ENCODE measurements around the gene ONECUT1.

DNA sequence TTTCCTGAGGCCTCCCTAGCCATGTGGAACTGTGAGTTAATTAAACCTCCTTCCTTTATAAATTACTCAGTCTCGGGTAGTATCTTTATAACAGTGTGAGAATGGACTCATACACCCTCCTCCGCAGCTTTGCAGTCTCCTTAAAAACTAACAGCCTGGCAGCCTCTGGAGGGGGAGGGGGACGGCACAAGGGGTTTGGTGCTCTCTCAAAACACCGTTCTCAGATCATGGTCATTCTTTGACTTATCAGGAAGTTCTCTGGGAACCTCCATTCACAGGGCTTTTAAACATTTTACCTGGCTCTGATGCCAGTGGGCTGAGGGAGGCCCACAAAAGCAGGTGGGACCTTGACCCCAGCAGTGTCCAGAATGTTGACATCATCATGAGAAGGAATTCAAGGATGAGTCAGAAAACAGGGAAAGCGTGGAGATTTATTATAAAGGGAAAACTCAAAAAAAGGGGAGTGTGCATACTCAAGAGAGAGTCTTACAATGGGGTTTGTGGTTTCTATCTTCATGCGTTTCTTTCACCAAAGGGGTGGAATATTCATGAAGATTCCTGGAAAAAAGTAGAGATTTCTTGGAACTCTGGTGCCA lies 43.9 kb downstream of the ONECUT1 start:
- TF ChIP-seq TEAD1 (CRISPR knock-in tag; IDR thresholded peaks at IDR 0.05) (no peak), MXD4 (CRISPR knock-in tag; IDR thresholded peaks at IDR 0.05; ENCODE audit: borderline replicate concordance) (no peak), RELA (CRISPR knock-in tag; IDR thresholded peaks at IDR 0.05; ENCODE audit: borderline replicate concordance) (no peak), JUN (CRISPR knock-in tag; IDR thresholded peaks at IDR 0.05) (no peak), FOXJ3 (CRISPR knock-in tag; IDR thresholded peaks at IDR 0.05; ENCODE audit: borderline replicate concordance) (no peak), IRF2 (CRISPR knock-in tag; IDR thresholded peaks at IDR 0.05; ENCODE audit: borderline replicate concordance, low read depth) (no peak), TCF7 (CRISPR knock-in tag; IDR thresholded peaks at IDR 0.05; ENCODE audit: low read depth) (no peak), NR2C2 (CRISPR knock-in tag; IDR thresholded peaks at IDR 0.05) (no peak), SMAD3 (CRISPR knock-in tag; IDR thresholded peaks at IDR 0.05; ENCODE audit: borderline replicate concordance) (no peak), TP53 (CRISPR knock-in tag; IDR thresholded peaks at IDR 0.05) (no peak)
- TF ChIP-seq, protein P1, sequence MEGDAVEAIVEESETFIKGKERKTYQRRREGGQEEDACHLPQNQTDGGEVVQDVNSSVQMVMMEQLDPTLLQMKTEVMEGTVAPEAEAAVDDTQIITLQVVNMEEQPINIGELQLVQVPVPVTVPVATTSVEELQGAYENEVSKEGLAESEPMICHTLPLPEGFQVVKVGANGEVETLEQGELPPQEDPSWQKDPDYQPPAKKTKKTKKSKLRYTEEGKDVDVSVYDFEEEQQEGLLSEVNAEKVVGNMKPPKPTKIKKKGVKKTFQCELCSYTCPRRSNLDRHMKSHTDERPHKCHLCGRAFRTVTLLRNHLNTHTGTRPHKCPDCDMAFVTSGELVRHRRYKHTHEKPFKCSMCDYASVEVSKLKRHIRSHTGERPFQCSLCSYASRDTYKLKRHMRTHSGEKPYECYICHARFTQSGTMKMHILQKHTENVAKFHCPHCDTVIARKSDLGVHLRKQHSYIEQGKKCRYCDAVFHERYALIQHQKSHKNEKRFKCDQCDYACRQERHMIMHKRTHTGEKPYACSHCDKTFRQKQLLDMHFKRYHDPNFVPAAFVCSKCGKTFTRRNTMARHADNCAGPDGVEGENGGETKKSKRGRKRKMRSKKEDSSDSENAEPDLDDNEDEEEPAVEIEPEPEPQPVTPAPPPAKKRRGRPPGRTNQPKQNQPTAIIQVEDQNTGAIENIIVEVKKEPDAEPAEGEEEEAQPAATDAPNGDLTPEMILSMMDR (IDR thresholded peaks at IDR 0.05): no peak
- TF ChIP-seq, protein P2, sequence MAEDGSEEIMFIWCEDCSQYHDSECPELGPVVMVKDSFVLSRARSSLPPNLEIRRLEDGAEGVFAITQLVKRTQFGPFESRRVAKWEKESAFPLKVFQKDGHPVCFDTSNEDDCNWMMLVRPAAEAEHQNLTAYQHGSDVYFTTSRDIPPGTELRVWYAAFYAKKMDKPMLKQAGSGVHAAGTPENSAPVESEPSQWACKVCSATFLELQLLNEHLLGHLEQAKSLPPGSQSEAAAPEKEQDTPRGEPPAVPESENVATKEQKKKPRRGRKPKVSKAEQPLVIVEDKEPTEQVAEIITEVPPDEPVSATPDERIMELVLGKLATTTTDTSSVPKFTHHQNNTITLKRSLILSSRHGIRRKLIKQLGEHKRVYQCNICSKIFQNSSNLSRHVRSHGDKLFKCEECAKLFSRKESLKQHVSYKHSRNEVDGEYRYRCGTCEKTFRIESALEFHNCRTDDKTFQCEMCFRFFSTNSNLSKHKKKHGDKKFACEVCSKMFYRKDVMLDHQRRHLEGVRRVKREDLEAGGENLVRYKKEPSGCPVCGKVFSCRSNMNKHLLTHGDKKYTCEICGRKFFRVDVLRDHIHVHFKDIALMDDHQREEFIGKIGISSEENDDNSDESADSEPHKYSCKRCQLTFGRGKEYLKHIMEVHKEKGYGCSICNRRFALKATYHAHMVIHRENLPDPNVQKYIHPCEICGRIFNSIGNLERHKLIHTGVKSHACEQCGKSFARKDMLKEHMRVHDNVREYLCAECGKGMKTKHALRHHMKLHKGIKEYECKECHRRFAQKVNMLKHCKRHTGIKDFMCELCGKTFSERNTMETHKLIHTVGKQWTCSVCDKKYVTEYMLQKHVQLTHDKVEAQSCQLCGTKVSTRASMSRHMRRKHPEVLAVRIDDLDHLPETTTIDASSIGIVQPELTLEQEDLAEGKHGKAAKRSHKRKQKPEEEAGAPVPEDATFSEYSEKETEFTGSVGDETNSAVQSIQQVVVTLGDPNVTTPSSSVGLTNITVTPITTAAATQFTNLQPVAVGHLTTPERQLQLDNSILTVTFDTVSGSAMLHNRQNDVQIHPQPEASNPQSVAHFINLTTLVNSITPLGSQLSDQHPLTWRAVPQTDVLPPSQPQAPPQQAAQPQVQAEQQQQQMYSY (CRISPR knock-in tag; IDR thresholded peaks at IDR 0.05): no peak
- TF ChIP-seq, protein P3, sequence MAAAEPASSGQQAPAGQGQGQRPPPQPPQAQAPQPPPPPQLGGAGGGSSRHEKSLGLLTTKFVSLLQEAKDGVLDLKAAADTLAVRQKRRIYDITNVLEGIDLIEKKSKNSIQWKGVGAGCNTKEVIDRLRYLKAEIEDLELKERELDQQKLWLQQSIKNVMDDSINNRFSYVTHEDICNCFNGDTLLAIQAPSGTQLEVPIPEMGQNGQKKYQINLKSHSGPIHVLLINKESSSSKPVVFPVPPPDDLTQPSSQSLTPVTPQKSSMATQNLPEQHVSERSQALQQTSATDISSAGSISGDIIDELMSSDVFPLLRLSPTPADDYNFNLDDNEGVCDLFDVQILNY (CRISPR knock-in tag; IDR thresholded peaks at IDR 0.05): no peak
- TF ChIP-seq, protein P4, sequence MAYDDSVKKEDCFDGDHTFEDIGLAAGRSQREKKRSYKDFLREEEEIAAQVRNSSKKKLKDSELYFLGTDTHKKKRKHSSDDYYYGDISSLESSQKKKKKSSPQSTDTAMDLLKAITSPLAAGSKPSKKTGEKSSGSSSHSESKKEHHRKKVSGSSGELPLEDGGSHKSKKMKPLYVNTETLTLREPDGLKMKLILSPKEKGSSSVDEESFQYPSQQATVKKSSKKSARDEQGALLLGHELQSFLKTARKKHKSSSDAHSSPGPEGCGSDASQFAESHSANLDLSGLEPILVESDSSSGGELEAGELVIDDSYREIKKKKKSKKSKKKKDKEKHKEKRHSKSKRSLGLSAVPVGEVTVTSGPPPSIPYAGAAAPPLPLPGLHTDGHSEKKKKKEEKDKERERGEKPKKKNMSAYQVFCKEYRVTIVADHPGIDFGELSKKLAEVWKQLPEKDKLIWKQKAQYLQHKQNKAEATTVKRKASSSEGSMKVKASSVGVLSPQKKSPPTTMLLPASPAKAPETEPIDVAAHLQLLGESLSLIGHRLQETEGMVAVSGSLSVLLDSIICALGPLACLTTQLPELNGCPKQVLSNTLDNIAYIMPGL (CRISPR knock-in tag; IDR thresholded peaks at IDR 0.05): no peak
